Skin of body (tissue), 2 donors: Measurements from ENCODE around the gene EXOC3L2. TPM values are rescaled to one million over a fixed set of nuclear protein-coding genes. Genes with fewer than 3 reads are reported as not detected.
"Not testable (repeated sequence)": the region's sequence is repeated elsewhere in the genome, so short reads cannot be mapped to it uniquely, and the experiment has no call there.

Experiments
- DNase-seq: peaks from one replicate; lab custom pipeline; 2025; lab: John Stamatoyannopoulos, UW
- total RNA-seq: library from RNA; depleted of rRNA; stranded (reverse); fragments of >200 nt; gene quantifications from one replicate; pipeline ENCODE4 v1.2.3, GENCODE V29; 2014

Gene EXOC3L2
- total RNA-seq = 0.89 TPM

- no peak for DNase-seq
Measured at GRCh38 chr19:45245334-45245787, at the start of gene EXOC3L2. Gene EXOC3L2 (minus strand): TSS chr19:45245407. CDS start chr19:45239045, 6,362 bp downstream.

GRCh38 chr19:45294291-45295029, 49.3 kb upstream of the EXOC3L2 start:
- DNase-seq = no peak

GRCh38 chr19:45293682-45294081, 48.5 kb upstream of the EXOC3L2 start:
- no peak for DNase-seq

- DNase-seq = no peak
Measured at GRCh38 chr19:45291834-45292233, 46.6 kb upstream of the EXOC3L2 start.

- DNase-seq = no peak
Measured at GRCh38 chr19:45290381-45290931, 45.2 kb upstream of the EXOC3L2 start.

- no peak for DNase-seq
Measured at GRCh38 chr19:45283443-45284033, 38.3 kb upstream of the EXOC3L2 start.

GRCh38 chr19:45280471-45280961, 35.3 kb upstream of the EXOC3L2 start:
- DNase-seq = no peak

- no peak for DNase-seq
Measured at GRCh38 chr19:45279587-45280192, 34.5 kb upstream of the EXOC3L2 start.

GRCh38 chr19:45278087-45278486, 32.9 kb upstream of the EXOC3L2 start:
- no peak for DNase-seq

- peak; percentile 21 for DNase-seq
Measured at GRCh38 chr19:45276284-45276687, 31.1 kb upstream of the EXOC3L2 start.

- peak; percentile 22 for DNase-seq
Measured at GRCh38 chr19:45275370-45275971, 30.3 kb upstream of the EXOC3L2 start.

- no peak for DNase-seq
Measured at GRCh38 chr19:45273521-45273855, 28.3 kb upstream of the EXOC3L2 start.

- no peak for DNase-seq
Measured at GRCh38 chr19:45271735-45272108, 26.5 kb upstream of the EXOC3L2 start.

GRCh38 chr19:45271098-45271734, 26.0 kb upstream of the EXOC3L2 start:
- DNase-seq = no peak

GRCh38 chr19:45269939-45270338, 24.7 kb upstream of the EXOC3L2 start:
- DNase-seq = not testable (repeated sequence)

GRCh38 chr19:45267296-45267695, 22.1 kb upstream of the EXOC3L2 start:
- DNase-seq = no peak

- no peak for DNase-seq
Measured at GRCh38 chr19:45265375-45265774, 20.2 kb upstream of the EXOC3L2 start.

- DNase-seq = no peak
Measured at GRCh38 chr19:45264781-45265317, 19.6 kb upstream of the EXOC3L2 start.

GRCh38 chr19:45263013-45263412, 17.8 kb upstream of the EXOC3L2 start:
- DNase-seq = no peak

- no peak for DNase-seq
Measured at GRCh38 chr19:45262570-45262969, 17.4 kb upstream of the EXOC3L2 start.

- no peak for DNase-seq
Measured at GRCh38 chr19:45258862-45259261, 13.7 kb upstream of the EXOC3L2 start.
